ENCODE measurements around the gene R3HDM4.

R3HDM4 gene

DNA sequence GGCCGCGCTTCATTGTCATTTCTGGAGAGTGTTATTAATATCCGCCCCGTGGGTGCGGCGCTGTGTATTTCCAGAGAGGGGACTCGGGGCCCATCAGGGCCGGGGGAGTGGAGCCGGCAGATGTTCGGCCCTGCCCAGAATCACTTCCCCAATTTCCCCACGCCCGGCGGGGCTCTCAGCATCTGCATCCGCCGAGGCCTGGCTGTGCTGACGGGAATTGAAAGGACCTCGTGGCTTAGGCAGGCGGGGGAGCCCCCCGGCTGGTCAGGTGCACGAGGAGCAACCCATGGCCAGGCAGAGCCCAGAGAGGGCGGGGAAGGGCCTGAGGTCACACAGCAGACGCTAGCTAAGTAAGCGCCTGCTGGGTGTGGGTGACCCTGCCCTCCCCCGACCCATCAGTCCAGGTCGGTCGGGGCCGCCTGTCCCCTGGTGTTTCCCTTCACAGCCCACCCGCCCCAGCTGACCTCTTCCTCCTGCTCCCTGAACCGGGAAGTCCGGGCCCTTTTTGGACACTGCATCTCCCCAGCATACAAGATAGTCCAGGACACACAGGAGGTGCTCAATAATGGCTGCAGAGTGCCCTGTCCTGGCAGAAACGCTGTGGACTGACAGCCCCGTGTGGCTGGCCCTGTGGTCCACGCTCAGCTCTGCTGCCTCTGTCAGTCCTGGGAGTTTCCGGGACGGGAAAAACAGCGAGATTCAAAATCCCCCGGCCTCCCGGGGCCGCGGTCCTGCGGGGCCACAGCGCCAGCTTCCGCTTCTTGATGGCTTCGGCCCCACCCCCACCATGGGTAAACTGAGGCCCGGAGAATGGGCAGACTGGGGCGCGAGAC lies 34.9 kb upstream of the R3HDM4 start:
- in situ Hi-C loops (cut with MboI; ENCODE audit: low sequenced_read_pairs), result no loop called here

GRCh38 chr19:947090-947706 lies 34.2 kb upstream of the R3HDM4 start:
- in situ Hi-C loops (cut with MboI; ENCODE audit: low sequenced_read_pairs), result no loop called here

DNA sequence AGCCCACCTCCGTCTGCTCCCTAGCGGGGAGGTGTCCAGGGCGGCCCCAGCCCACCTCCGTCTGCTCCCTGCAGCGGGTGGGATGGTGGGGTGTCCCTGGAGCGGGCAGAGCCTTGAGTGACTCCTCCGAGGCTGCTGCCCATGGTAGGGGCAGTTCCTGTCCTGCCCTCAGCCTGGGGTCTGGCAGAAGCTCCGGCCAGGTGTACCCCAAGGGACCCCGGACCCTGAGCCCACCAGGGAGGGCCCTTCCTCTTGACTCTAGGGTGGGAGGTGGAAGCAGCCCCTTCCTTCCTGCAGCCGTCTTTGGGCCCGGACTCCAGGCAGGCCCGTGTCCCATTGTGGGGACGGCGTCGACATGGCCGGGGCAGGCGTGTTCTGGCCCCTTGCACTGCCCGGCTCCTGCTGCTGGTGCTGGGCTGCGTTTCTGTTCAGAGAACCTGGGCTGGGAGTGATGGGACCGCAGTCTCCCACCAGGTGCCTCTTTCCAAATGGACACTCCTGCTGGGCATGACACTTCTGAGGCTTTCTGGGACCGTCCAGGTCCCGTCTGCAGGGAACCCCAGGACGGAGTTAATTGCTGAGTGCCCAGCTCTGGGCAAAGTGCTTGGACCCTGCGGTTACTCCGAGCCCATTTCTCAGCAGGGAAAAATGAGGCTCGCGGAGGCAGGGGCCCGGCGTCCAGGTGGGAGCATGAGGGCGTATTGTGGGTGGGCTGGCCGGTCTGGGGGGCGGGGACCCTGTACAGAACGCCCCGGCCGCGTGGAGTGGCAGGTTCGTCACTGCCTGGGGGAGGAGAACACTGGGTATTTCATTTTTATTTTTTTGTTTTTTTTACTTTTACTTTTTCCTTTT lies 32.6 kb upstream of the R3HDM4 start:
- in situ Hi-C loops (cut with MboI; ENCODE audit: low sequenced_read_pairs), result no loop called here

DNA sequence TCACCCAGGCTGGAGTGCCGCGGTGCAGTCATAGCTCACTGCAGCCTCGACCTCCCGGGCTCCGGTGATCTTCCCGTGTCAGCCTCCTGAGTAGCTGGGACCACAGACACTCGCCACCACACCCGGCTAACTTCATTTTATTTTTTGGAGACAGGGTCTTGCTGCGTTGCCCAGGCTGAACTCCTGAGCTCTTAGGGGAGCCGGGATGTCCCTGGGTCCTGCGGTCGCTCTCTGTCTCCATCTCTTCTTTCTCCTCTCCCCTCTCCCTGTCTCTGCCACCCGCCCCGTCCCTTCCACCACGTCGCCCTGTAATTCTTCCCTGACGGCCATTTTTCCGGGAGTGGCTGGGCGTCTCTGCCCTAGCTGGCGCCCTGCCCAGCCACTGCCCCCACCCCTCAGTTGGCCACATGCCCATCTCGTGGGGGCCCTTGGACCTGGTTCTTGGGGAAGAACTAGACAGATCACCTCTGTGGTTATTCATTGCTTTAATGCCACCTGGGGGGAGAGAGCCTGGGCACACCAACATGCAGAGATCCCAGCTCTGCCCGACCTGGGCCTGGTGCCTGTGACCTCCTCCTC lies 31.7 kb upstream of the R3HDM4 start:
- in situ Hi-C loops (cut with MboI; ENCODE audit: low sequenced_read_pairs), result no loop called here

GRCh38 chr19:944171-944567 lies 31.1 kb upstream of the R3HDM4 start:
- in situ Hi-C loops (cut with MboI; ENCODE audit: low sequenced_read_pairs), result no loop called here

- in situ Hi-C loops (cut with MboI; ENCODE audit: low sequenced_read_pairs), result no loop called here
Observed at GRCh38 chr19:943551-944170, 30.6 kb upstream of the R3HDM4 start.

- in situ Hi-C loops (cut with MboI; ENCODE audit: low sequenced_read_pairs), result no loop called here
Observed at GRCh38 chr19:942133-942645, 29.2 kb upstream of the R3HDM4 start.

DNA sequence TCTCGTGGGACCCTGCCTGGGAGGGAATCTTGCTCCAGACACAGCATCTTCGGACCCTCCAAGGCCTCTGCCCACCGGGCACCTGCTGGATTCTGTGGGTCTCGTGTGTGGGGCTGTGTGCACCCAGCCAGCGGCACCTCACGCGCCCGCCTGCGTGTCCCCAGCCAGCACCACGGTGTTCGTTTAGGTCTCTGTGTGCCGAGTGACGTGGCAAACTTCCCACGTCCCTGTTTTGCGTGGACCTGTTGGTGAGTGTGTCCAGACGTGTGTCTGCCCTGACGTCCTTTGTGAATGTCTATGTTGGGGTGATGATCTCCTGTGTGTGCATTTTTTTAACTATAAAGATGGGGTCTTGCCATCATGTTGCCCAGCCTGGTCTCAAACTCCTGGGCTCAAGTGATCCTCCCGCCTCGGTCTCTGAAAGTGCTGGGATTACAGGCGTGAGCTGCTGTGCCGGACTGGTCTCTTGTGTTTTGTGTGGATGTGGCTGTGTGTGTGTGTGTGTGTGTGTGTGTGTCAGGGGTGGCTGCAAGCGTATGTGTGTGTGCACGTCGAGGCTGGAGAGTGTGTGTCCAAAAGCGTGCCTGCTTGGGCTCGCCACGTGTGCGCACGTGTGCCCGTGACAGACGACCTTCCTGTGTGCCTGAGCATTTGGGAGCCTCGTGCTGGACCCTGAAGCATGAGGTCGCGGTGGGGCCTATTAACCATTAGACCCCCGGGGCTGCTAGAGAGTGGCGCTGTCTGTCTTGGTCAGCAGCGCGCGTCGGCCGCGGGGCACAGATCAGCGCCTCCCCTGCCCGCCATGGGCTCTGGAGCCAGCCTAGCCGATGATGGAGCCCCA lies 28.5 kb upstream of the R3HDM4 start:
- in situ Hi-C loops (cut with MboI; ENCODE audit: low sequenced_read_pairs), result no loop called here

DNA sequence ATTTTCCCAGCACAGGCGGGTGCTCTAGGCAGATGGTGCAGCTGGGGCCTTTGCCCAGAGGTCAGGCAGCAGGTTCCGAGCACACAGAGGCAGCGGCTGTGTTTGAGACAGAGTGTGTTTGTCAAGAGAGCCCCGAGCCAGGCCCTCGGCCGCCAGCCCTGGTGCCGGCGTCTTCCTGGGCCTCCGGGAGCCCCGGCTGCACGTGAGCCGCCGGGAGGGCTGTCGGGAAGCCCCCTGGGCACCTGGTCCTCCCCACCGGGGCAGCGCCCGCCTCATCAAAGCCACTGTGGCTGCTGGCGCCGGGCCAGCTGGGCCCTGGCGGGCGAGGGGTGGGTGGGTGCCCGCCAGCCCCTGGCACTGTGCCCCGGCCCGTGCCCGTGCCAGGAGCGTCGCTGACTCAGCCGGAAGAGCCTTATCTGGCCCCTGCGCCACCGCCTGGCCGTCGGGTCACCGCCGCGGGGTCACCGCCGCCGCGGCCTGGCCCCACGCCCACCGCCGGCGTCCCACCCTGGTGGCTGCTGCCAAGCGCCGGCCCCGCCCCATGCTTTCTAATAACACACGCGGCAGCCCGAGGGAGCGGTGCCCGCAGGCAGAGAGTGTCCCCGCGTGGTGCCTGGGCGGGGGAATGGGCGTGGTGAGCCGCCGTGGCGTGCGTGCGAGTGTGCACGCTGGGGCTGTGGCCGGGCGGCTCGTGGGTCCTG lies 27.7 kb upstream of the R3HDM4 start:
- in situ Hi-C loops (cut with MboI; ENCODE audit: low sequenced_read_pairs), result no loop called here

DNA sequence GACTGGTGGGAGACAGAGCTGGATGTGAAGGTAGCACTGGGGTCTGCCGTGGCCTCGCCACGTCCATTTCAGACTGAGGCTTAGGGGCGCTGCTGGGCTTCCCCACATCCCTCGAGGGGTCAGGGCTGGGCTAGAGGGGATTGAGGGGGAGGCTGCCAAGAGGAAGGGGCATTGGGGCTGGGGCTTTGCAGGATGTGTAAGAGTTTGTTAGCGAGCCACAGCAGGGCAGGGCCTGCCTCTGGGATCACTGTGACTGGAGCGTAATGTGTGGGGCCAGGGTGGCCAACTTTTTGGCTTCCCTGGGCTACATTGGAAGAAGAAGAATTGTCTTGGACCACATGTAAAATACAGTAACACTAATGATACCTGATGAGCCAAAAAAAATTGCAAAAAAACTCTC lies 26.9 kb upstream of the R3HDM4 start:
- in situ Hi-C loops (cut with MboI; ENCODE audit: low sequenced_read_pairs), result no loop called here

DNA sequence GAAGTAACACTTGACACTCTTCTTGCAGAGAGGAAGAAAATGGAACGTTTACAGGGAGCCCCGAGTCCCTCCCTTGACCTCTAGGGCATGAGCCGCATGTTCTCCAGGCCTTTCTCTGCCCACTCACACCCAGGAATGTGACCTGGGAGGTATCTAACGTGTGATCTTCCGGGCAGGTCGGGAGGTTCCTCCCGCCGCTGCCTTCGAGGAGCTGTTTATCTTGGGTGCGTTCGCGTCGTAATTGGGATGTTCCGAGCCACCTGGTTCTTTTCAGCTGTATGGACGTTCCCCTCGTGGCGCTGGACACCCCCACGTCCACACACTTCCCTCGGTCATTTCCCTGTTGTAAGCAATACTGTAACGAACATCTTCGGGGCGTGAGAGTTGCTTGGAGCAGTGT lies 26.4 kb upstream of the R3HDM4 start:
- in situ Hi-C loops (cut with MboI; ENCODE audit: low sequenced_read_pairs), result no loop called here

- in situ Hi-C loops (cut with MboI; ENCODE audit: low sequenced_read_pairs), result no loop called here
Observed at GRCh38 chr19:938233-938923, 25.4 kb upstream of the R3HDM4 start.

DNA sequence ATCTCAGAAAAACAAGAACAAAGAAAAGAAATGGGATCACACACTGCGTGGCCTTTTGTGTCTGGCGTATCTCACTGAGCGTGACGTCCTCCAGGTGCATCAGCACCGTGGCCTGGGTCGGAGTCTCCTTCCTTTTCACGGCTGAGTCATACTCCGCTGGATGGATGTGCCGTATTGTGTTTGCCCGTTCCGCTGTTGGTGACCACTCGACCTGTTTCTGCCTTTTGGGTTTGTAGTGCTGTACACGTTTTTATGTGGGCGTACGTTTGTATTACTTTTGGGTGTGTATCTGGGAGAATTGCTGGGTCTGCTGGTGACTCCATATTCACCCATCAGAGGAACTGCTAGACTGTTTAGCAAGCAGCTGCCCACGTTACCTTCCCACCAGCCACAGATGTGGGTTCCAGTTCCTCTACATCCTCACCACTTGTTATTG lies 24.3 kb upstream of the R3HDM4 start:
- in situ Hi-C loops (cut with MboI; ENCODE audit: low sequenced_read_pairs), result no loop called here

- in situ Hi-C loops (cut with MboI; ENCODE audit: low sequenced_read_pairs), result no loop called here
Observed at GRCh38 chr19:936175-936546, 23.1 kb upstream of the R3HDM4 start.

DNA sequence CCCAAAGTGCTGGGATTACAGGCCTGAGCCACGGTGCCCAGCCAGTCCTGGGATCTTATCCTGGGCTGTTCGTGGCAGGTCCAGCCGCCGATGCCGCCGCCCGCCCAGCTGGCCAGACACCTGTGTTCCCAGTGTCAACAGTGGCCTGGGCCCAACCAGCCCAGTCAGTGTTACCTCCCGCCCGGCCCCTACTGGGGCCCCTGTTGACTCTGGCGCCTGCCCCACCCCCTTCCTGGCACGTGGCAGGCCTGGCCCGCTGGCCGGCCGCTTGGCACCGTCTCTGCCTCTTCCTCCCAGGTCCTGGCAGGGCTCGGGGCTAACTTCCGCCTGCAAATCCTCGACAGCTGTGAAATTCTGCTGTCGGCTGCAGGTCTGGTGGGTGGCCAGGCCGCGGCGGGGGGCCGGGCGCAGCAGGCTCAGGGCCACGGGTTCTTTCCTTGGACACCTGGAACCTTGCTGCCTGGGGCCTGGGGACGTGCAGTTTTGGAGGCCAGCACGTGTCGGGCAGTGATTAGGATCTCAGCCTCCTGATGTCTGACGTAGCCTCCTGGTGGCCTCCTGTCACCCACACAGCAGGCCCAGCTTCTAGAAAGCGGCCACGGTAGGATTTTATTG lies 22.0 kb upstream of the R3HDM4 start:
- in situ Hi-C loops (cut with MboI; ENCODE audit: low sequenced_read_pairs), result no loop called here

DNA sequence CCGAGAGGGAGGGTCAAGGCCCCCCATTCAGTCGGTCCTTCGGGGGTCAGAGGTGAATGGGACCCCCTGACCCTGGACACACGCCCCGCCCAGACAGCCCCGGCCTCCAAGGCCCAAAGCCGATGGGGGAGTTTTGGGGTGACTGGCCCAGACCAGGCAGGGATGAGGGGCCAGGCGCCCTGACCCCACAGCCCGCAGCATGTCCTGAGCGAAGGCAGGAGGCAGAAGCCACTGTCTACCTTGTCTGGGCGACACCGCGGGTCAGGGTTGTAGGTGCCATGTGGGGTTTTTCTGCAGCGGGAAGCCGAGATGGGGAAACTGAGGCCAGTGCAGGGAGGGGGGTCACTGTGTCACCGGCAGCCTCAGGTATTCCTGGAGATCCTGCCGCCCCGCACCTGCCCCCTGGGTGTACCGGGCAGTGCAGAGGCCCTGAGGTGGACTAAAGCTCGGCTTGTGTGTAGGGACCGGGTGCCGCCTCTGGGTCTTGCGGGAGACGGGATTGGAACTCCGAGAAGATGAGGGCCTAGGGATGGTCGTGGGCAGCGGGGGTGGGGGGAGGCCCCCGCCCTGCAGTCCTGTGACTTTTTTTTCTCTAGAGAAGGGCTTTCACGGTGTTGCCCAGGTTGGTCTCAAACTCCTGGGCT lies 21.3 kb upstream of the R3HDM4 start:
- in situ Hi-C loops (cut with MboI; ENCODE audit: low sequenced_read_pairs), result no loop called here

DNA sequence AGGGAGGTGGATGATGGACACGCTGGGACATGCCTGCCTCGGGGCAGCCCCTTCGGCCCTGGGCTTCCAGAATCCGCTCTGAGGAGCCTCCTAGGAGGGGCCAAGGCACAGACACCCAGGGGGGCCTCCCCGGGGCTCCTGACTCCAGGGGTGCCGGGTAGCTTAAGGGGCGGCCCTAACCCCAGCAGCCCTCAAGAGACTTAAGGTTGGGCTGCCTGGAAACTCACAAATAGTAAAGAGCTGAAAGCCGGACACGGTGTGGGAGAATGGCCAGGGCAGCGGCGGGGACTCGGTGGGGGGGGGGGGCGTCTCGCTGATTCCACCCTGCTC lies 20.5 kb upstream of the R3HDM4 start:
- in situ Hi-C loops (cut with MboI; ENCODE audit: low sequenced_read_pairs), result no loop called here
